DMS114 treated with DMSO at 0.1 percent for 48 hours (cell line): Measurements from ENCODE around the gene ENTPD1.
"Not testable (repeated sequence)": the region's sequence is repeated elsewhere in the genome, so short reads cannot be mapped to it uniquely, and the experiment has no call there.

Experiments
- DNase-seq: peaks from one replicate; lab custom pipeline; 2025; ENCODE audit not compliant: unreplicated experiment; lab: John Stamatoyannopoulos, UW

The ENTPD1 gene

GRCh38 chr10:95916039-95916438 is 160.1 kb downstream of the ENTPD1 start:
- DNase-seq, result not testable (repeated sequence)
